Right lobe of liver (tissue), 4 donors: ENCODE data around the gene WDR35.

Experiments used
- CTCF ChIP-seq, 4 donors: fragments of 200-600 bp in 3 of 4; fragments of 450-650 bp in 1 of 4; IDR thresholded peaks; one replicate each; pipeline versions ENCODE4 v1.5.1 to v1.8.0; 2016 to 2022; ENCODE audit warnings: antibody characterized with exemption in 4 of 4, mild to moderate bottlenecking in 2 of 4
- POLR2A ChIP-seq: fragments of 450-650 bp; IDR thresholded peaks from one replicate; pipeline ENCODE4 v1.6.1; 2017; ENCODE audit warnings: antibody characterized with exemption, mild to moderate bottlenecking
- donor health status: DM: no; HTN: no; CAD: no.
- donor health status: DM: no; HTN: no; CAD: no.
- donor health status: DM: no; HTN: yes; CAD: no.

GRCh38 chr2:20012032-20012281, 22.1 kb upstream of the WDR35 start:
- TF ChIP-seq CTCF (IDR thresholded peaks at IDR 0.05): no peak
- TF ChIP-seq POLR2A: no peak
